Testis (tissue), 3 donors: ENCODE measurements around the gene RSAD2. TPM values are rescaled to one million over a fixed set of nuclear protein-coding genes. Genes with fewer than 3 reads are reported as not detected.

Source experiments
- DNase-seq: peaks from one replicate; pipeline ENCODE4 v3.0.0-alpha.2; 2019
- H3K27ac ChIP-seq, 2 donors: fragments of 200-600 bp; sonication (generic); one replicate each; pipeline ENCODE4 v1.5.1; 2019
- H3K27me3 ChIP-seq: fragments of 200-600 bp; sonication (generic); one replicate; pipeline ENCODE4 v1.5.1; 2019
- H3K36me3 ChIP-seq: fragments of 200-600 bp; sonication (generic); one replicate; pipeline ENCODE4 v1.5.1; 2017; ENCODE audit warnings: low read depth; ENCODE audit errors: missing control alignments
- H3K4me1 ChIP-seq: fragments of 200-600 bp; sonication (generic); one replicate; pipeline ENCODE4 v1.5.1; 2019
- H3K4me3 ChIP-seq, 2 donors: fragments of 200-600 bp; sonication (generic); one replicate each; pipeline ENCODE4 v1.5.1; 2017 to 2019
- H3K9me3 ChIP-seq: fragments of 200-600 bp; sonication (generic); one replicate; pipeline ENCODE4 v1.5.1; 2017
- POLR2A ChIP-seq: fragments of 450-650 bp; IDR thresholded peaks from one replicate; pipeline ENCODE4 v1.6.1; 2017; ENCODE audit warnings: antibody characterized with exemption, mild to moderate bottlenecking, moderate library complexity
- WGBS, 2 donors: methylation state at CpG; one replicate each; pipeline ENCODE4 v1.1.5; 2018; 5-methylcytosine and 5-hydroxymethylcytosine counted together
- intact Hi-C: fragments of 100-400 bp; cut with DNase I; formaldehyde crosslinking; loops from one replicate; pipeline ENCODE4 v1.15.1; 2023; ENCODE audit warnings: low total_unique reads
- polyA plus RNA-seq: library from polyadenylated mRNA; stranded (reverse); fragments of 350-450 nt; fragmentation: Illumina TruSeq; extraction: RNeasy Lipid Tissue Mini Kit (QIAGEN cat#74804); gene quantifications from one replicate; pipeline ENCODE4 v1.2.3, GENCODE V29; 2014; ENCODE audit warnings: low read depth, low replicate concordance; ENCODE audit not compliant: insufficient read depth
- total RNA-seq, 2 donors: library from RNA; depleted of rRNA; stranded (reverse); fragments of >200 nt; gene quantifications; one replicate each; pipeline ENCODE4 v1.2.3, GENCODE V29; 2016
- TF ChIP-seq, protein P1 (sequence below), 3 experiments: fragments of 450-650 bp in 2 of 3; fragments of 200-600 bp in 1 of 3; sonication (generic) in 1 of 3; IDR thresholded peaks; one replicate each; pipeline ENCODE4 v1.5.1; 2016 to 2019; ENCODE audit warnings: antibody characterized with exemption in 3 of 3, mild to moderate bottlenecking in 2 of 3, moderate library complexity in 1 of 3

The RSAD2 gene
- total and polyA plus RNA-seq, 3 donors from 2014 or later, result 2.3 to 5.5 (median 4.4) TPM

DNA sequence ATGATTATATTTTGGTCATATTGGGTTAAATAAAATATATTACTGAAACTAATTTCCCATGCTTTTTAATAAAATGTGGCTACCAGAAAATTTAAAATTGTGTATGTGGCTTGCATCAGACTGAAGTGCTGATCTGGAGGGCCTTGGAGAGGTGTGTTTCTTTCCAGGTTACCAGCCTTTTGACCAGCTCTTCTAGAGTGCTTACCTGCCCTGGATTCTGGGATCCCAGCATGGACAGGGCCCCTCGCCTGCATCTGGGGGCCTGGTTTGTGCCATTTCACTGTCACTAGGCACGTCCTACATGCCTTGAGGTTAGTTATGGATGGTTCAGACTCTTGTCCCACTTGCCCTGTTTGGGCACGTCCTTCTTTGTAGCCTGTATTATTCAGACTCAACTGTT is 50.2 kb downstream of the RSAD2 start:
- 95 to 100% methylated on average over 3 of the region's 3 CpGs for WGBS, 2 donors
- Histone ChIP-seq H3K4me3 (no peak overlapping the region), H3K27ac (no peak overlapping the region), H3K36me3 (no peaks in the 10 kb centered on the region), H3K4me1 (peaks cover 17% of the 10 kb centered on the region), H3K9me3 (no peaks in the 10 kb centered on the region), H3K27me3 (no peaks in the 10 kb centered on the region)
- intact Hi-C loops, result no loop called here
- DNase-seq, result no peak
- TF ChIP-seq, protein P1, sequence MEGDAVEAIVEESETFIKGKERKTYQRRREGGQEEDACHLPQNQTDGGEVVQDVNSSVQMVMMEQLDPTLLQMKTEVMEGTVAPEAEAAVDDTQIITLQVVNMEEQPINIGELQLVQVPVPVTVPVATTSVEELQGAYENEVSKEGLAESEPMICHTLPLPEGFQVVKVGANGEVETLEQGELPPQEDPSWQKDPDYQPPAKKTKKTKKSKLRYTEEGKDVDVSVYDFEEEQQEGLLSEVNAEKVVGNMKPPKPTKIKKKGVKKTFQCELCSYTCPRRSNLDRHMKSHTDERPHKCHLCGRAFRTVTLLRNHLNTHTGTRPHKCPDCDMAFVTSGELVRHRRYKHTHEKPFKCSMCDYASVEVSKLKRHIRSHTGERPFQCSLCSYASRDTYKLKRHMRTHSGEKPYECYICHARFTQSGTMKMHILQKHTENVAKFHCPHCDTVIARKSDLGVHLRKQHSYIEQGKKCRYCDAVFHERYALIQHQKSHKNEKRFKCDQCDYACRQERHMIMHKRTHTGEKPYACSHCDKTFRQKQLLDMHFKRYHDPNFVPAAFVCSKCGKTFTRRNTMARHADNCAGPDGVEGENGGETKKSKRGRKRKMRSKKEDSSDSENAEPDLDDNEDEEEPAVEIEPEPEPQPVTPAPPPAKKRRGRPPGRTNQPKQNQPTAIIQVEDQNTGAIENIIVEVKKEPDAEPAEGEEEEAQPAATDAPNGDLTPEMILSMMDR (IDR thresholded peaks at IDR 0.05), result no peak
- TF ChIP-seq POLR2A, result no peak

DNA sequence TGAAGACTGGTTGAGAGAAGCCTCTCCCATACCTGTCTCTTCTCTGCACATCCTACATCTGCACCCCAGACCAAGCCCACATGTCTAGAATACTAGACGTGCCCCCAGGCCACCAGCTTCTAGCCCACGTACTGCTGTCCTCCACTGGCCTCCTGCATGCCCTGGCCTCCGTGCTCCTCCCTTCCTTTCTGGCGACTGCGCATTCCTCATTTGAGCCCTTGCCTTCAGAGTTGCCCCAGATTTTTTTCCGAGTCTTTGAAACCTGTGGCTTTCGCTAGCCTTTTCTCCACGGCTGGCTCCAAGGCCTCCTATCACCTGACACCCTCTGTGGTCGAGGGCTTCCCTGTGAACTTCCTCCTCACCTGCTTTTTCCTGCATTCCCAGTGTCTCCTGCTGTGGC is 50.9 kb downstream of the RSAD2 start:
- H3K27ac ChIP-seq, result no peak overlapping the region
- 84 to 88% methylated on average over 9 of the region's 9 CpGs for WGBS, 2 donors
- no peak for DNase-seq
- TF ChIP-seq, protein P1 (IDR thresholded peaks at IDR 0.05), result no peak
- TF ChIP-seq POLR2A, result no peak
- no peaks in the 10 kb centered on the region for H3K36me3 ChIP-seq
- no peaks in the 10 kb centered on the region for H3K27me3 ChIP-seq
- peaks cover 17% of the 10 kb centered on the region for H3K4me1 ChIP-seq
- H3K4me3 ChIP-seq, result no peak overlapping the region
- intact Hi-C loops, result no loop called here
- no peaks in the 10 kb centered on the region for H3K9me3 ChIP-seq

GRCh38 chr2:6929196-6929819 is 51.7 kb downstream of the RSAD2 start:
- H3K4me3 ChIP-seq, result no peak overlapping the region
- TF ChIP-seq, protein P1 (IDR thresholded peaks at IDR 0.05), result no peak
- TF ChIP-seq POLR2A, result no peak
- no peaks in the 10 kb centered on the region for H3K9me3 ChIP-seq
- intact Hi-C loops, result no loop called here
- H3K4me1 ChIP-seq, result peaks cover 17% of the 10 kb centered on the region
- DNase-seq, result no peak
- no peaks in the 10 kb centered on the region for H3K27me3 ChIP-seq
- H3K36me3 ChIP-seq, result no peaks in the 10 kb centered on the region
- H3K27ac ChIP-seq, result no peak overlapping the region
- WGBS, 2 donors, result 82 to 90% methylated on average over 6 of the region's 6 CpGs

DNA sequence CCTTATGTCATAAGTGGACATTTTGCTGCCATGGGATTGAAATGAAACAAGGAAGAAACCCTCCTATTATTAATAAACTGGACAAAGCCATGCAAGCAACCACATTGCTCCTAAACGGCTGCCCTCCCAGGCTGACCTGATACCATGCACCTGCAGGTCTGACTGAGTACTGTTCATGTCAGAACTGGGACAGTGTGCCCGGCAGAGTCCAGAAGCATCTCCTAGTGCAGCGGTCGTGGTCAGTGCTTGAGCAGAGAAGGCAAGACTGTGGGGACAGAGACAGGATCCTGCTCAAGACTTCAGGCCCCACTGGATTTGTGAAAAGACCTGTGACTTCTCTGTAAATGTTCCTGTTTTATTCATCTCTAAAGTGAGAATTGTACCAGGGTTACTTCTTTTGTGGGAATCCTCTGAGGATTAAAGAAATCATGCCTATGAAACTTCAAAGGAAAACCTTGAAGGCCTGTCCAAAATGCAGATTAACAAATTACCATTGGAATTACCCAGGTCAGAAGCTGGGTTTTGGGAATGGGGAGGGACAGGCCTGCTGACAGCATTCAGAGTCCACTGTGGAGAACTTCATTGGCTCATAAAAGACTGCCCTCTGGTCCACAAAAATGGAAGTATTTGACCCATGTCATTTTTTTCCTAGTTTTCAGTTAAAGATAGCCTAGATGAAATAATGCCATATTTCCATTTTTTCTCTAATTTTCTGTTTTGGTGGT is 53.5 kb downstream of the RSAD2 start:
- no peak for DNase-seq
- intact Hi-C loops, result no loop called here
- TF ChIP-seq POLR2A, result no peak
- WGBS, 2 donors, result 80 to 92% methylated on average over 4 of the region's 4 CpGs
- no peak overlapping the region for H3K4me3 ChIP-seq
- peaks cover 17% of the 10 kb centered on the region for H3K4me1 ChIP-seq
- H3K36me3 ChIP-seq, result no peaks in the 10 kb centered on the region
- no peak overlapping the region for H3K27ac ChIP-seq
- no peaks in the 10 kb centered on the region for H3K27me3 ChIP-seq
- no peaks in the 10 kb centered on the region for H3K9me3 ChIP-seq

GRCh38 chr2:6931753-6932152 is 54.2 kb downstream of the RSAD2 start:
- H3K27ac ChIP-seq, result no peak overlapping the region
- WGBS, 2 donors, result 81 to 88% methylated on average over 1 of the region's 1 CpG
- H3K36me3 ChIP-seq, result no peaks in the 10 kb centered on the region
- H3K4me3 ChIP-seq, result no peak overlapping the region
- no peaks in the 10 kb centered on the region for H3K27me3 ChIP-seq
- no peaks in the 10 kb centered on the region for H3K9me3 ChIP-seq
- peaks cover 11% of the 10 kb centered on the region for H3K4me1 ChIP-seq
- no peak for TF ChIP-seq POLR2A
- TF ChIP-seq, protein P1 (IDR thresholded peaks at IDR 0.05), result no peak
- DNase-seq, result no peak
- intact Hi-C loops, result no loop called here
